GM19035 (cell line): Measurements from ENCODE around the gene SIGLEC10.
"Not testable (repeated sequence)": the region's sequence is repeated elsewhere in the genome, so short reads cannot be mapped to it uniquely, and the experiment has no call there.

Experiments used
- ATAC-seq: cut with Tn5 transposase; IDR thresholded peaks from one replicate; pipeline ENCODE4 v1.9.1; 2021; ENCODE audit not compliant: unreplicated experiment

The SIGLEC10 gene, protein sequence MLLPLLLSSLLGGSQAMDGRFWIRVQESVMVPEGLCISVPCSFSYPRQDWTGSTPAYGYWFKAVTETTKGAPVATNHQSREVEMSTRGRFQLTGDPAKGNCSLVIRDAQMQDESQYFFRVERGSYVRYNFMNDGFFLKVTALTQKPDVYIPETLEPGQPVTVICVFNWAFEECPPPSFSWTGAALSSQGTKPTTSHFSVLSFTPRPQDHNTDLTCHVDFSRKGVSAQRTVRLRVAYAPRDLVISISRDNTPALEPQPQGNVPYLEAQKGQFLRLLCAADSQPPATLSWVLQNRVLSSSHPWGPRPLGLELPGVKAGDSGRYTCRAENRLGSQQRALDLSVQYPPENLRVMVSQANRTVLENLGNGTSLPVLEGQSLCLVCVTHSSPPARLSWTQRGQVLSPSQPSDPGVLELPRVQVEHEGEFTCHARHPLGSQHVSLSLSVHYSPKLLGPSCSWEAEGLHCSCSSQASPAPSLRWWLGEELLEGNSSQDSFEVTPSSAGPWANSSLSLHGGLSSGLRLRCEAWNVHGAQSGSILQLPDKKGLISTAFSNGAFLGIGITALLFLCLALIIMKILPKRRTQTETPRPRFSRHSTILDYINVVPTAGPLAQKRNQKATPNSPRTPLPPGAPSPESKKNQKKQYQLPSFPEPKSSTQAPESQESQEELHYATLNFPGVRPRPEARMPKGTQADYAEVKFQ

GRCh38 chr19:51417107-51417809 is at the start of gene SIGLEC10:
Gene SIGLEC10, minus strand, starts transcription at chr19:51417642. Its CDS starts 61 bp downstream, at chr19:51417581.
- peak; percentile 67 for ATAC-seq

GRCh38 chr19:51466723-51467122 is 49.3 kb upstream of the SIGLEC10 start:
- no peak for ATAC-seq

DNA sequence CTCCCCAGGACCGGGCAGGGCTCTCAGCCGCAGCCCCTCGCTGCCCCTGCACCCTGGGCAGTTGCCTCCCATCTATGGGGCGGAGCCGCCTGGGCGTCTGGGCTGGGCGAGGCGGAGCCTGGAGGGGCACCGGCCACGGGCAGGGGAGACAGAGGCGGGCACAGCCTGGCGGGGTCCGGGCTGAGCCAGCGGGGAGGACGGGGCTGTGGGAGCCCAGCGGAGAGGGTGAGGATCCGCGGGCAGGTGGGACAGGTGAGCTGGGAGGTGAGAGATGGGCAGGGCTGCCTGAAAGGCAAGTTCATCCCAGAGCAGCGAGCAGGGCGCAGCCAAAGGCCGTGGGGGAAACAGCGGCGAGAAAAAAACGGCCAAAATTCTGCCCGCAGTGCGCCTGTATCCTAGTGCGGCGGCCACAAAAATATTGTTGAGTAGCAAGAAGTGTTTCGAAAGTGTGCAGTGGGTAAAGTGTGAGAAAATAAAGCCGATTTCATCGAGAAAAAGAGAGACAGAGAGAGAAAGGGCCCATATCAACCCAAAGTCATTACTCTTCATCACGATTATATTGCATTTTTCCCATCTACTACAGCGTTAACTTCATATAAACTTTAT is 46.6 kb upstream of the SIGLEC10 start:
- ATAC-seq = not testable (repeated sequence)

DNA sequence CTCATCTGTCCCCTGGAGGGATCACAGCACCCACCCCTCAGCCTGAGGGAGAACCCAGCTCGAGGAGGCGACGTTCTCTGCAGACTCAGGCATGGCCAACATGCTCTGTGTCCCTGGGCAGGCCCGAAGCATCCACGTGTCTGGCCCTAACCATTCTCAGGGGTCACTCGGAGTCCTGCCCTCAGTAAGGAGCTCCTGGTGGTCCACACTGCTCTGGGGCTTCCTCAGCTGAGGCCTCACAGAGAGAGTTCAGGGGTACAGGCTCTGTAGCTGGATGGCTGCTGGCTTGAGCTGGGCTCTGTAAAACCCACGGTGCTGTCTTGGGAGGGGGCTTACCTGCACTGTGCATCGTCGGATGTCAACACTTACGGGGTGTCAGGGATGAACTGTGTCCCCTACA is 45.2 kb upstream of the SIGLEC10 start:
- ATAC-seq = no peak

GRCh38 chr19:51462276-51462675 is 44.8 kb upstream of the SIGLEC10 start:
- ATAC-seq = no peak

DNA sequence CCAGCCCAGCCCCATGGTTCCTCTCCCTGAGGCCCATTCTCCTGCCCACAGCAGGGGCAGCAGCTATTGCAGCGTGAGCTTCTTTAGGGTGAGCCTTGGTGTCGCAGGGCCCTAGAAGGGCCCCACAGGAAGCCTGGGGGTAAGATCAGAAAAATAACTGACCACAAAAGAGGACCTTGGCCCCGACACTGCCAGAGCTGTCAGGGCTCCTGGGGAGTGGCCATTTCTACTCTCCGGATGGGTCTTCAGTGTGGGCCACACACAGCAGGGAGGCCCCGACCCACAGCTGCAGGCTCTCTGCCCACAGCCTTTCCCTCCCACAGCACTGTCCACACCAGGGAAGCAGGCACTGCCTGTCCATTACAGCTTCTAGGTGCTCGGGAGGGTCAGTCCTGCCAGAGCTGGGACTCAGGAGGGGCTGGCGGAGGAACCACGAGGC is 44.3 kb upstream of the SIGLEC10 start:
- no peak for ATAC-seq

DNA sequence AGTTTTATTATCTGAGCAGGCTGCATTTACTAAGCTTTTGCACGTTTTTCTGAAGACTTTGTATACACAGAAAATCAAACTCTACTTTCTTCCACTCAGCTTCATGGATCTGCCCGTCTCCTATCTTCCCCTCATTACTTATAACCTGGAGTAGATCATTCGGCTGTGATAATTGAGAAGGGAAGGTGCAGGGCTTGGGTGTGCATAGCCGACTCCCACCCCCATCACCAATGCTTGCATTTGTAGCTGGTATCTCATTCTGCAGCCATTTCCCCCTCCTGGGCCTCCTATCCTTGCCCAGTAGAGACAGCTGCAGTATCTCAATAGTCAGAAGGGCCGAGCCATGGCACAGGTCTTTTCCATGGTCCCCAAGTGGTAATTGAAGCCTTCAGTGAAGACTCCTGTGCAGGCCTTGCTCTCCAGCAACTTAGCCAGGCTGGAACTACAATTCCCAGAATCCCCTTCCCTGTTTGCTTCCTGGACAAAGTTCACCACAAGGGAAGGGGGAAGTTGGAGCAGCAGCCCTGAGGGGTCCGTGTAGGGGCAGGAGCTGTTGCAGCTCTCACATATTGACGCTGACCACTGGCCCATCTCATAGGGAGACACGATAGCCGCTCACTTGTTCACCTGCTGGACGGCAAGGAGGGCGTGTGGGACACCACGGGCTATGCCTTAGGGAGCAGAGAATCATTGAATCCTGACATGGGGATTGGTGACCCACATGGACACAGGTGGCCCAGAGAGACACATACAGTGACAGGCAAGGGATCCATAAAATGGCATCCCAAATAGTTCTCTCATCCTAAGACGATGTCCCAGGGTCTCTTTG is 42.9 kb upstream of the SIGLEC10 start:
- no peak for ATAC-seq

GRCh38 chr19:51458899-51459505 is 41.6 kb upstream of the SIGLEC10 start:
- ATAC-seq = no peak

- ATAC-seq = no peak
These were observed 40.7 kb upstream of the SIGLEC10 start, which contains the start of gene SIGLEC8 for GRCh38 chr19:51458051-51458645. Gene SIGLEC8, minus strand, starts transcription at chr19:51458454. Its CDS starts 67 bp downstream, at chr19:51458387.

DNA sequence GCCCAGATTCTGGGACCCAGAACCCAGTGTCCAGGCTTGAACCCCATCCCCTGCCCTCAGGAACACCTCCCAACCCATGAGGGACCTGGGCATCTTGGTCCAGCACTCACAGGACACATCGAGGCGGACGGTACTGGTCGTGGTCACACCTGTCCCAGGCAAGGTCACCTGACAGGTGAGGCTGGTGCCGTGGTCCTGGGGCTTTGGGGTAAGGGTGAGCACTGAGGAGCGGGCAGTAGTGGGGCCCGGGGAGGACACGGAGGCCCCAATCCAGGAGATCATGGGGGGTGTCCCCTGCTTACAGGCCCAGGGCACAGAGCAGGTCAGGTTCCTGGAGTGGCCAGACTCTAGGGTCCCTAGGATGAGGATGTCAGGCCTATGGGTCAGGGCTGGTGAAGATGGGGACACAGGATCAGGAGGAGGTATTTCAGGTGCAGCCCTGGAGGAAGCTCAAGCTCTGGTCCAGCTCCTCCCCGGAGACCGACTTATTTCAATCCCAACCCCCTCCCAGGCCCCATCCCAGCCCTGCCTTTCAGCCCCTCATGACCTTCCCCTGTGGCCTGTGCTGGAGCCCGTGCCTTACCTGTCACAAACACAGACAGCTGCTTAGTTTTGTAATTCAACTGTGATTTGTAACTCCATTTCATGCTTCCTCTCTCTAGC is 40.0 kb upstream of the SIGLEC10 start:
- no peak for ATAC-seq

DNA sequence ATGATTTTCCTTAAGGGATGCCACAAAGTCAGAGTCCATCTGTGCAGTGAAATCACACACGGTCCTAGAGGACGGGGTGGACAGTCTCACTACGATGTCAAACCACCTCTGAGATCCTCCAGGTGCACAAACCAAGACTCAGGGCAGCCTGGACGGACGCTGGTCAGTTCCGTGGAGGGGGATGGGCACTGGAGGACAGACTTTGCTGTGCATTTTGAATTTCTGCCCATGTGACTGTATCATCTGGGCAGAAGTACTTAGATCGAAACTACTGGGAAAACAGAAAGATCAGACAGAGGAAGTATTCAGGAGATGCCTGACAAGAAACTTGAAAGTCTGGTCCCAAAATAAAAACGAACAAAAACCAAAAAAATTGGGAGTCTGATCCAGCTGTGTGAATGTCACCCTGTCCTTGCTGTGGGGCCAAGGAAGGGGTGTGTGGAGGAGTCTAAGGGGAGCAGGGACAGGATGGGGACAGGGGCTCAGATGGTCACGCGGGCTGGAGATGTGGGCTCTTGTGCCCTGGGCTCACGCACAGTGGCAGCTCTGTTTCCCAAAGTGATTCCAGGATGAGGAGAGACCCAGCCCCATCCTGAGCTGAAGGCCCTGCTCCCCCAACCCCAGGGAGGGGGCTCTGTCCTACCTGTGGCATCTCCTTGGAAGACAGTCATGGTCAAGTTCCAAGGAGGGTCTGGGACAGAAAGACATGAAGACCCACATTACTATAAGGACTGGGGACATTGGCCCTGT is 39.3 kb upstream of the SIGLEC10 start:
- no peak for ATAC-seq

GRCh38 chr19:51450730-51451307 is 33.4 kb upstream of the SIGLEC10 start:
- ATAC-seq = no peak

DNA sequence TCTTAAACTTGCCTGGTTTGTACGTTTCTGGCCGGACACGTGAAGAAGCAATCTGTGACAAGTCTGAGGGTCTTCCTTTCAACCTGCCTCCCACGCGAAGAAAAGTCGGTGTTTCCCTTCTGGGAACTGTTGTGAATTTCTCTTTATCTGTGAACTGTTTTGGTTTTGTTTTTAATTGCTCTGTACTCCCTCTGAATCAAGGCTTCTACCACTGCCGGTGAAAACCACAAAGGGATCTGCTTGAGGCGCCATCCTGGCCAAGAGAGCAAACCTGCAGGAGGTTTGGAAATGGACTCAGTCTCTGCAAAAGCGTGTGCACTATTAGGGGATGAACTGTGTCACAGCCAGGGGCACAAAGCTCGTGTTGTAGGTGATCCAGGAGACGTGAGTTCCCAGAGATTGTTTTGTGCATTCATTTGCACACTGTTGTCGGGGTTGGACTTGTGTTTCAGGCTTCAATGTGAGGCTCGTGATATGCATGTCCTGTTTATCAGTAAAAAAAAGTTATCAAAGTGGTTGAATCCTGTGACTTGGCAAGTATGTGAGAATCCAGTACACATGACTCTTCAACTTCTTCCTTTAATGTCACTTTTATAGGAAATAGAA is 31.1 kb upstream of the SIGLEC10 start:
- ATAC-seq = no peak

GRCh38 chr19:51448011-51448410 is 30.6 kb upstream of the SIGLEC10 start:
- no peak for ATAC-seq

- ATAC-seq = not testable (repeated sequence)
These were observed 30.1 kb upstream of the SIGLEC10 start for GRCh38 chr19:51447510-51447909.

DNA sequence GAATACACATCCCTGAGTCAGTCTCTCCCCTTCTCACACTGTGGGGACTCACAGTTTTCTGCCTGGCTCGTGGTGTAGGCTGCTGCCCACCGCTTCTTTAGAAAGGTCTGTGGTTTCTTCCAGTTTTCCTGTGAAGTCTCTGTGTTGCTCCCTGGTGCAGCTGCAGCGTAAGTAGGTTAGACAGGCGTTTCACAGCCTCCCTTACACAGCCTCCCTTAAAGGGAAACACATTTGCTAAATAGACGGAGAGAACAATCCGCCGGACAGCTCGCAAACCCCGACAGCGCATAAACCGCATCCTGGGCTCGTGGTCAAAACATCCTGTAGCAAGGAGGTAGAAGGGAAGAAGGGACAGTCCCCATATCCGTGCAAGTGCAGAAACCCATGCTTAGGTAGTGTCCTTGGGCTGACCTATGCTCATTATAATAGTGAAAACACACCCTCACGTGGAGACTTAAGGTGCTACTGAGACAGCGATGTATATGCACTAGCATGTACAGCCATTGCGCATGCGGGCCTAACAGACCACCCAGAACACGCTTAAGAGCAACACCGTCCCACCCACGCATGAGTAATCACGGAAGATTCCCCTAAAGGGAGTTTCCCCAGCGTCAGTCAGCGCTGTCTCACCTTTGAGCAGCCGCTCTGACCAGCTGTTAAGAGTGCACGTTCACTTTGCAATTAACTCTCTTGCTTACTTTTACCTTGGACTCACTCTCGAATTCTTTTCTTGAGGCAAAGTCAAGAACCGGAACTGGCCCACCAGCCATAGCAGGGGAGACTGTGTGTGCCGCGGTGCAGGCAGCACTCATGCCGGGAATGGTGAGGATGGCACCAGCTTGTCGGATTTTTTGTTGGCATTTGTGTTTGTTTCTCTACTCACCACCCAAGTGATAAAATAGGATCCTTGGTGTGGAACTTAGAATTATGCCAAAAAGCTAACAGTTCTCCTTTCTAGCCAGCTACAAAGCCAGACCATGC is 24.3 kb upstream of the SIGLEC10 start:
- ATAC-seq = peak; percentile 94
